ENCODE results near the gene NTM.

The NTM gene

GRCh38 chr11:131601586-131601985 lies 231.2 kb downstream of the NTM start:
- no peak for DNase-seq (ENCODE audit: low read depth)

GRCh38 chr11:131602431-131602830 lies 232.0 kb downstream of the NTM start:
- no peak for DNase-seq (ENCODE audit: low read depth)

- DNase-seq (ENCODE audit: low read depth) = no peak
Measured at GRCh38 chr11:131606811-131607335, 236.5 kb downstream of the NTM start.

- no peak for DNase-seq (ENCODE audit: low read depth)
Measured at GRCh38 chr11:131609337-131609736, 238.9 kb downstream of the NTM start.

GRCh38 chr11:131609921-131610320 lies 239.5 kb downstream of the NTM start:
- no peak for DNase-seq (ENCODE audit: low read depth)

- no peak for DNase-seq (ENCODE audit: low read depth)
Measured at GRCh38 chr11:131611322-131611721, 240.9 kb downstream of the NTM start.

- DNase-seq (ENCODE audit: low read depth) = no peak
Measured at GRCh38 chr11:131612533-131612932, 242.1 kb downstream of the NTM start.

GRCh38 chr11:131614631-131615030 lies 244.2 kb downstream of the NTM start:
- no peak for DNase-seq (ENCODE audit: low read depth)

- no peak for DNase-seq (ENCODE audit: low read depth)
Measured at GRCh38 chr11:131615611-131616010, 245.2 kb downstream of the NTM start.

- no peak for DNase-seq (ENCODE audit: low read depth)
Measured at GRCh38 chr11:131616481-131617140, 246.2 kb downstream of the NTM start.

GRCh38 chr11:131618201-131618600 lies 247.8 kb downstream of the NTM start:
- no peak for DNase-seq (ENCODE audit: low read depth)

GRCh38 chr11:131622193-131622592 lies 251.8 kb downstream of the NTM start:
- no peak for DNase-seq (ENCODE audit: low read depth)

- DNase-seq (ENCODE audit: low read depth) = no peak
Measured at GRCh38 chr11:131624531-131624930, 254.1 kb downstream of the NTM start.

- DNase-seq (ENCODE audit: low read depth) = no peak
Measured at GRCh38 chr11:131626788-131627187, 256.4 kb downstream of the NTM start.

GRCh38 chr11:131628739-131629138 lies 258.3 kb downstream of the NTM start:
- DNase-seq (ENCODE audit: low read depth) = no peak

GRCh38 chr11:131629925-131630540 lies 259.6 kb downstream of the NTM start:
- no peak for DNase-seq (ENCODE audit: low read depth)

- DNase-seq (ENCODE audit: low read depth) = no peak
Measured at GRCh38 chr11:131632971-131633370, 262.6 kb downstream of the NTM start.

GRCh38 chr11:131633921-131634715 lies 263.7 kb downstream of the NTM start:
- no peak for DNase-seq (ENCODE audit: low read depth)

GRCh38 chr11:131637469-131638175 lies 267.2 kb downstream of the NTM start:
- no peak for DNase-seq (ENCODE audit: low read depth)

- no peak for DNase-seq (ENCODE audit: low read depth)
Measured at GRCh38 chr11:131638889-131639288, 268.5 kb downstream of the NTM start.

- DNase-seq (ENCODE audit: low read depth) = no peak
Measured at GRCh38 chr11:131640320-131640719, 269.9 kb downstream of the NTM start.
